IPS DF 4.7 (cell line): Measurements from ENCODE around the gene C1orf116.
"Not testable (repeated sequence)": the region's sequence is repeated elsewhere in the genome, so short reads cannot be mapped to it uniquely, and the experiment has no call there.

Source experiments
- DNase-seq: peaks from one replicate; pipeline ENCODE4 v3.0.0-alpha.2; 2013; ENCODE audit warnings: low spot score; ENCODE audit errors: extremely low read depth

The C1orf116 gene

GRCh38 chr1:207059881-207060280 lies 27.3 kb upstream of the C1orf116 start:
- DNase-seq, result no peak

- DNase-seq, result no peak
These were observed 26.6 kb upstream of the C1orf116 start for GRCh38 chr1:207058878-207059867.

GRCh38 chr1:207058252-207058651 lies 25.7 kb upstream of the C1orf116 start:
- DNase-seq, result no peak

- no peak for DNase-seq
These were observed 24.1 kb upstream of the C1orf116 start for GRCh38 chr1:207056673-207057072.

GRCh38 chr1:207055386-207056001 lies 22.9 kb upstream of the C1orf116 start:
- DNase-seq, result no peak

GRCh38 chr1:207054491-207054890 lies 21.9 kb upstream of the C1orf116 start:
- DNase-seq, result no peak

GRCh38 chr1:207052911-207053769 lies 20.6 kb upstream of the C1orf116 start, which contains the start of gene PFKFB2:
TSS of gene PFKFB2 (plus strand) at chr1:207053275. CDS start at chr1:207054718, 1,443 bp downstream.
- DNase-seq, result peak; percentile 96

- no peak for DNase-seq
These were observed 18.8 kb upstream of the C1orf116 start, which contains the start of gene YOD1 for GRCh38 chr1:207051191-207051943. TSS of gene YOD1 (minus strand) at chr1:207051208. CDS start at chr1:207051030, 178 bp downstream.

GRCh38 chr1:207050480-207051190 lies 18.1 kb upstream of the C1orf116 start:
- peak; percentile 74 for DNase-seq

GRCh38 chr1:207049974-207050391 lies 17.4 kb upstream of the C1orf116 start:
- DNase-seq, result no peak

GRCh38 chr1:207049514-207049913 lies 17.0 kb upstream of the C1orf116 start:
- DNase-seq, result no peak

- no peak for DNase-seq
These were observed 16.5 kb upstream of the C1orf116 start for GRCh38 chr1:207049054-207049453.

GRCh38 chr1:207048041-207048440 lies 15.5 kb upstream of the C1orf116 start:
- DNase-seq, result no peak

GRCh38 chr1:207047505-207047904 lies 14.9 kb upstream of the C1orf116 start:
- no peak for DNase-seq

- DNase-seq, result no peak
These were observed 12.9 kb upstream of the C1orf116 start for GRCh38 chr1:207045453-207045852.

GRCh38 chr1:207041397-207041796 lies 8.8 kb upstream of the C1orf116 start:
- not testable (repeated sequence) for DNase-seq

GRCh38 chr1:207040181-207040533 lies 7.6 kb upstream of the C1orf116 start:
- DNase-seq, result no peak

GRCh38 chr1:207039380-207040180 lies 7.0 kb upstream of the C1orf116 start:
- no peak for DNase-seq

GRCh38 chr1:207036865-207037264 lies 4.3 kb upstream of the C1orf116 start:
- DNase-seq, result no peak
